DMS53 treated with DMSO at 0.1 percent for 48 hours (cell line): ENCODE data around the gene UBL3.

Source experiments
- DNase-seq: peaks from one replicate; lab custom pipeline; 2025; ENCODE audit not compliant: unreplicated experiment; lab: John Stamatoyannopoulos, UW

Gene UBL3

DNA sequence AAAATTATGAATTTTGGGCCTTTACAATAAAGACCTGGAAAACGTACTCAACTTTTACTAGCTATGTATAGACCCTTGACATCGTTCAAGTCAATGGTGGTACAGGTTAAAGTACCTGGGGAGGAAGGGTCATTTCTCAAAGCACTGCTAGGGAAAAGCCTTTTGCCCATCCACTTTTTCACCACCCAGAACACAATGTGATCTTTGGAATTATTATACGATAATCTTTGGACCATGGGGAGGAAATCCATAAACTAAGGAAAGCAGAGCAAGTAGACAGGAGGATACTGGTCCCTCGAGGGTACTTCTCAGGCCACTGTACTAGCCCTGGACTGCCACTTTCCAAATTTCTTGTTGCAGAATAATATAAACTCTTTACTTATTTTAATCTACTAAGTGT lies 39.5 kb downstream of the UBL3 start:
- no peak for DNase-seq

- DNase-seq = peak; percentile 45
These were observed 40.2 kb downstream of the UBL3 start for GRCh38 chr13:29810145-29810742.

GRCh38 chr13:29808264-29808663 lies 42.2 kb downstream of the UBL3 start:
- DNase-seq = no peak

GRCh38 chr13:29805994-29806979 lies 44.1 kb downstream of the UBL3 start:
- no peak for DNase-seq

DNA sequence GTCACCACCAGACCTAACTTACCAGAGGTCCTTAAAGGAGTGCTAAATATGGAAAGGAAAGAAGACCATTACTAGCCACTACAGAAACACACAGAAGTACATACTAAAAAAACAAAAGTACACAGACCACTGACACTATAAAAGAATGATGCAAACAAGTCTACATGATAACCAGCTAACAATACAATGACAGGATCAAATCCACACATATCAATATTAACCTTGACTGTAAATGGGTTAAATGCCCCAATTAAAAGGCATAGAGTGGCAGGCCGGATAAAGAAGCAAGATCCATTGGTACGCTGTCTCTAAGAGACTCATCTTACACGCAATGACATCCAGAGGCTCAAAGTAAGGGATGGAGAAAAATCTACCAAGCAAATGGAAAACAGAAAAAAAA lies 47.2 kb downstream of the UBL3 start:
- DNase-seq = no peak

GRCh38 chr13:29802621-29803020 lies 47.8 kb downstream of the UBL3 start:
- no peak for DNase-seq

DNA sequence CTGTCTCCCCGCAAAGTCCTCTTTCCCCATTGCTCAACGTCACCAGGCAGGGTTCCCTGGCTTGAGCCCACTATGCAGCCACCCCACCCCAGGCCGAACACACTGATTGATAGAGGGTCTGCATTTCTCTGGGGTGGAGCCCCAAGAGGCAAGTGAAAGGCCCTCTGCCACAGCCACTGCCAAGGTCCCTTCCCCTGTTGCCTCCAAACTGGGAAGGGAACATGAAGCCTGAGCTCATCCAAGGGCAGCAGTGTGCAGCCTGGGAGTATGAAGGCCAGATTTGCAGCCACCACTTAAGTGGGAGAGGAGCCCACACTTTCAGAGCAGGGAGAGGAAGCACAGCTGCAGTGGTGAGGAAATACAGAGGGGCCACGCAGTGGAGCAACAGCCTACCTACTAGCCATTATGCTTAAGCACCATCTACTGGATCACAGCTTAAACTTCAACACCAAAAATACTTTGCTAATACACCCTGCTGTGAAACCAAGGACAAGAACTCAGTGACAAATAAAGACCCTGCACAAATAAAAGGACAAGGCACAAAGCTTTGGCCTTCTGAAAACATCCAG lies 48.6 kb downstream of the UBL3 start:
- DNase-seq = no peak

GRCh38 chr13:29801102-29801501 lies 49.3 kb downstream of the UBL3 start:
- DNase-seq = no peak

- DNase-seq = no peak
These were observed 49.7 kb downstream of the UBL3 start for GRCh38 chr13:29800687-29801086.

DNA sequence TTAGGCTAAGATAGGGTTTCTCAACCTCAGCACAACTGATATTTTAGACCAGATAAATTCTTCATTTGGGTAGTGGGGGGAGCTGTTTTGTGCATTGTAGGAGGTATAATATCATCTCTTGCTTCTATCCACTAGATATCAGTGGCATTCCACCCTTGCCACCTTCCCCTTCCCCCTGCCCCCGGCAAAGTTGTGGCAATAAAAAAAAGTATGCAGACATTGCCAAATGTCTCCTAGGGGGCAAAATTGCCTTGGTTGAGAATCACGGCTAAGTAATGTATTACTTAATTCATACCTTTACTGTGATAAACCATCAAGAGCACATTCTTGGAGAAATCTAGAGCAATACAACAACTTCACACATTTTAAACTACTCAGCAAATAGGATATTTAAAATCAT lies 51.4 kb downstream of the UBL3 start:
- no peak for DNase-seq

DNA sequence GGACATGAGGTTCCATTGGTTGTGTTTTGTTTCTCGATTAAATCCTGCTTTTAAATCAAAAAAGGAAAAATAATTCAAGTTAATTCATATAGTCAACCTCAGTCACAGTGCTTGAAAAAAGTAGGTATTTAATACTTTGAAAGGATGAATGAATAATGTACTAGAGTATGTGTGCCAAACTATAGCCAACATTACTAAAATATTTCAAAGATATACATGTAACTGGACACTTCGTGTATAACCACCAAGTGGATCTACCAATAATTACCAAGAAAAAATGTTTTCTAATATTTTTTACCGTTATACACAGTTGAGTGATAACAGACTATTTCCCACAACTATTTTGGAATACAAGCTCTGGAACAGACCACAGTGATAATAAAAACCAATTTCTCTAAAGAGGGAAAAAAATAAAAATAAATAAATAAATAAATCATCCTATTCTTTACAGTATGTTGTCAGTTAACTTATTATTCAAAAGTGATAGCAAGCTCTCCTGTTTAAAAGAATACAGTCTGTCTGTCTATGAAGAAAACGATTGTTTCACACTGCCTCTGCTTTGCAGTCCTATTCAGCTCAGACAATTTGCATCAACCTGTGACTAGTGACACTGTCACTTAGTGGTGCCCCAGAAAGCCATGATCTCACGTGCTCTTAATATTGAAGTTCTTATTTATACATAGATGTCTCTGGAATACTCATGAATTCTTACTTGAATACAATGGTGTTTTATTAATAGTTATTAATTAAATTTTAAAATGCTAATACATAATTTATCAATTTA lies 58.2 kb downstream of the UBL3 start:
- no peak for DNase-seq

DNA sequence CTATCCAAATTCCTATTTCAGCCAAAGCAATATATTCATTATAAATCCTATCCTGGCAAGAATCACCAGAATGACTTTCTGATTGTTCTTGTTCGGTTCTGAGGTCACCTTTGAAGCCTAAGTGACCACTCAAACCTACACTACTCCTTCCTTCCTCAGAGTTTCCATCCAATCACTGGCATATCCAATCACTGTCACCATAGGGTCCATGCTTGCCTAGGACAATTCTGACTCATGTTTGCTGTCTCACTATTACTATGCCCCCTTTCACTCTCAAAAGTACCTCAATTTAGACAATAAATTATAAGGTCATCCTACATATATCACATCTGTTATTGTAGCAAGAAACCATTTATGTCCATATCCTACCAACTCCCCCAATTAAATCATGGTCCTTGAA lies 58.9 kb downstream of the UBL3 start:
- no peak for DNase-seq

- DNase-seq = no peak
These were observed 63.7 kb downstream of the UBL3 start for GRCh38 chr13:29786698-29787097.

DNA sequence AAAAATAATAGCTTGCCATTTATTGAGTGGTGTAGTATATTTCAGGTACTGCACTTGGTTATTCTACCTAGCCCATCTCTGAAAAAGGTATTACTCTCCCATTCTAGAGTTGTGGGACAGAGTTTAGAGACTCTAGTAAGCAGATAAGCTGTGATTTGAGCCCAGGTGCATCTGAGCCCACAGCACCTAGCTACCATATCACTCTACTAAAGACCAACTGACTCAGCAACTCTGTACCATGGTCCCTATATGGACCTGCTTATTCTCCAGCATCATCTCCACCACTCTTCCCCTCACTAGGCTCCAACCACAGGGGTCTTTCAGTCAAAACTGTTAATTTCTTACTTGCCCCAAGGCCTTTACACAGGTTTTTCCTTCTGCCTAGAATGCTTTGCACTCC lies 64.4 kb downstream of the UBL3 start:
- DNase-seq = no peak

DNA sequence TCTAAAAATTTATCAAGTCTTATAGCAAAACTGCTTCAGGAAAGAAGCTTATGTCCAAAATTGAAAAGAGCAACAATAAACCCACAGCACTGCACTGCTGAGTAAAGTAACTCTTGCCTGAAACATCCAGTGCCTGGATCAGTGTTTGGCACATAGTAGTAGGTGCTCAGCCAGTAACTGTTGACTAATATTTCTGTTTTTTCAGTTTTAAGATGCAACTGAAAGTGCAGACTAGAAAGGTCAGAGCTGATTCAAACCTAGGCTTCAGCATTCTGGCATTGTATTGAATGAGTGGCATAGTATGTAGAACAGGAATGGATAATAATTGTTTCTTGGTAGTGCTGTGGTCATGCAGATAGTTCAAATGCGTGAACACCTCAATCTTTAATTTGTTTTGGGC lies 67.6 kb downstream of the UBL3 start:
- no peak for DNase-seq

- DNase-seq = no peak
These were observed 75.6 kb downstream of the UBL3 start for GRCh38 chr13:29774830-29775229.

GRCh38 chr13:29771247-29771646 lies 79.2 kb downstream of the UBL3 start:
- peak; percentile 43 for DNase-seq

DNA sequence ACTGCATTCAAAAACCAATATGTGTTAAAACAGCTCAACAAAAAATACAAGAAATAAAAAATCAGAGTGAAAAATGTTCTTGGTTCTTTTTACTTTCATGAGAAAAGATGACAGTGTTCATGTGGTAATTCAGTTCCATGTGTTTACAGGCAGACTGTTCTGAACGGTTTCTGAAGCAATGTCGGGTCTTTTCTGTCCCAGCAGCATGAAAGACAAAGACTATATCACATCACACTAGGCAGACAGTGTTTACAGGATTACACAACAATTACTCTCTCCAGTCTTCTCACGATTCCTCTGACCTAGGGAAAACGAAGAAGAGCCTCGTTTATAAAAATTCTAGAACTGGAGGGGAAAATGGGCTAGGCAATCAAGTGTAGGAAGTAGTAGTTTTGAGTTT lies 83.4 kb downstream of the UBL3 start:
- DNase-seq = no peak

- DNase-seq = no peak
These were observed 86.8 kb downstream of the UBL3 start for GRCh38 chr13:29763436-29764180.

- no peak for DNase-seq
These were observed 88.6 kb downstream of the UBL3 start for GRCh38 chr13:29761815-29762214.

DNA sequence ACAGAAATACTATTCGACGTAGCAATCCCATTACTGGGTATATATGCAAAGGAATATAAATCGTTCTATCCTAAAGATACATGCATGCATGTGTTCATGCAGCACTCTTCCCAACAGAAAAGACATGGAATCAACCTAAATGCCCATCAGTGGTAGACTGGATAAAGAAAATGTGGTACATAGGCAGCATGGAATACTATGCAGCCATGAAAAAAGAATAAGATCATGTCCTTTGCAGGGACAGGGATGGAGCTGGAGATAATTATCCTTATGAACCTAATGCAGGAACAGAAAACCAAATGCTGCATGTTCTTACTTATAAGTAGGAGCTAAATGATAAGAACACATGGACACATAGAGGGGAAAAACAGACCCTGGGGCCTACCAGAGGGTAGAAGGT lies 89.3 kb downstream of the UBL3 start:
- no peak for DNase-seq
